ENCODE measurements around the gene CREG1. TPM values are rescaled to one million over a fixed set of nuclear protein-coding genes. Genes with fewer than 3 reads are reported as not detected.

The CREG1 gene
- total RNA-seq, 2 experiments from 2014 or later = 9.7 to 10.0 TPM

DNA sequence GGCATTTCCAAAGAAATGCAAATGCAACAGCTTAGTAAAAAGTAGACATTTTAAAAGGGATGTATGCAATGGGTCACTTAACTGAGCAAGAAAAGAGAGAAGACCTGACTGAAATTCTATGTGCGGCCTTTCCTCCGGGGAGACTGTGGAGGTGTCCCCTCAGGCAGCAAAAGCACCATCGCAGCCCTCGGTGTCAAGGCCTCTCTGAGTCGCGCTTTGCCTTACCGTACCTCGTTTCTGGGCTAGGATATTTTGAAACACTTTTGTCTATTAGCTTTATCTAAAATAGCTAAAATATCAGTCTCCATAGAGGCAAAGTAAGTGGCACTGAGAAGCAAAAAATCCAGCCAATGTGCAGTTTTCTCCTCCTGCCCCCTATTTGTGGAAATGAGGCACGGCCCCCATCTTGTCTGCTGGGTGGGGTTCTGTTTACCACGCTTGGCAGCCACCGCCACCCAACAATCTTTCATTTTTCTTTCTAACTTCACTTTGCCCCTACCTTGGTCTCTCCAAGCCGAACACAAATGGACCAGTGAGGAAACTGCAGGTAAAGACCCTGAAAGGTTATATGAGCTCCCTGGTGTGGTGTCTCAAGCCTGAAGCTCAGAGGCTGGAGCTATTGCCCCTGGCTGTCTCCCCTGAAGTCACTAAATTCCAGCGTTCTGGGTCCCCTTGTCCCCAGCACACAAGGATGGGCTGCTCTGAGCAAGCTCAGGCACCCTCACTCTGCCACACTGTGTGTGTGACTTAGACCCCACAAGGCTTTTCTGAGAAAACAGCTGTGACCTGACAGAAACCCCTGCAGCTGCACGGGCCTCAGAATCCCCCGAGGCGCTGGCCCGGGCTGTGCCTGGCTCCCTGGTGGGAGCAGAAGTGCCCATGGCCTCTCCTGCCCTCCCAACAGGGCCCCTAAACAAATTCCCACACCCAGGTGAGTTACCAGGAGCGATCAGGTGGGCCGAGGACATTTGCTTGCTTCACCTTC lies 36.9 kb downstream of the CREG1 start:
- Mint-ChIP-seq H3K27ac (peak overlapping the region; percentile 100), H3K36me3 (ENCODE audit: low read depth) (peaks cover 62% of the 10 kb centered on the region), H3K4me1 (ENCODE audit: low read depth) (peaks cover 35% of the 10 kb centered on the region), H3K27me3 (no peaks in the 10 kb centered on the region), H3K4me3 (peak overlapping the region; percentile 100), H3K9me3 (no peaks in the 10 kb centered on the region)
- ATAC-seq (peak; percentile 26), DNase-seq (peak; percentile 58)
- ChIA-PET CTCF (interaction anchor here (0.9 to 8.4 kb wide), 14 partner anchors 10 to 296 kb away, joined by 3 to 70 read pairs (median 20); partner anchors contain the start of gene CREG1), POLR2A (interaction anchor here (0.8 to 7.6 kb wide), 23 partner anchors 10 to 297 kb away, joined by 3 to 148 read pairs (median 12); no protein-coding TSS in a partner anchor)
- TF ChIP-seq, protein P1, sequence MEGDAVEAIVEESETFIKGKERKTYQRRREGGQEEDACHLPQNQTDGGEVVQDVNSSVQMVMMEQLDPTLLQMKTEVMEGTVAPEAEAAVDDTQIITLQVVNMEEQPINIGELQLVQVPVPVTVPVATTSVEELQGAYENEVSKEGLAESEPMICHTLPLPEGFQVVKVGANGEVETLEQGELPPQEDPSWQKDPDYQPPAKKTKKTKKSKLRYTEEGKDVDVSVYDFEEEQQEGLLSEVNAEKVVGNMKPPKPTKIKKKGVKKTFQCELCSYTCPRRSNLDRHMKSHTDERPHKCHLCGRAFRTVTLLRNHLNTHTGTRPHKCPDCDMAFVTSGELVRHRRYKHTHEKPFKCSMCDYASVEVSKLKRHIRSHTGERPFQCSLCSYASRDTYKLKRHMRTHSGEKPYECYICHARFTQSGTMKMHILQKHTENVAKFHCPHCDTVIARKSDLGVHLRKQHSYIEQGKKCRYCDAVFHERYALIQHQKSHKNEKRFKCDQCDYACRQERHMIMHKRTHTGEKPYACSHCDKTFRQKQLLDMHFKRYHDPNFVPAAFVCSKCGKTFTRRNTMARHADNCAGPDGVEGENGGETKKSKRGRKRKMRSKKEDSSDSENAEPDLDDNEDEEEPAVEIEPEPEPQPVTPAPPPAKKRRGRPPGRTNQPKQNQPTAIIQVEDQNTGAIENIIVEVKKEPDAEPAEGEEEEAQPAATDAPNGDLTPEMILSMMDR (IDR thresholded peaks at IDR 0.05) = peak; percentile 19
- intact Hi-C loops (cut with micrococcal nuclease) = loop anchor here (2.0 to 10.0 kb wide), 4 partner anchors 16 to 292 kb away; partner anchors contain the start of gene POU2F1

DNA sequence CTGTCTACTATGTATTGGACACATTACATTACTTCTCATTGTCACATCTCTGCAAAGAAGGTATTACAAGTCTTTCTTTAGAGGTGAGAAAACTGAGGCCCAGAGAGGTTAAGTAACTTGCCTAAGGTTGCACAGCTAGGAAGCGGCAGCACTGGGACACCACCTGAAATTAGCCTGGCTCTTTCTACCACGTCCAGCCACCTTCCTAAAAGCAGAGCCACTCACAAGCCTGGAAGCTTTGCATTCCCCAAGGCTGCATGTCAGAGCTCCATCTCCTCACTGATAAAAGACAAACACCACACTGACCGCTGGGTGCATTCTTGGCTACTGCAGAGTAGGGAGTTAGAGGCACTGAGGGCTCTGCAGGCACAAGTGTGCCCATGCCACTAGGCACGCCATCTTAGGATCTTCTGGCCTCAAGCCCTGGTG lies 37.7 kb downstream of the CREG1 start:
- Mint-ChIP-seq H3K27ac (peak overlapping the region; percentile 100), H3K9me3 (no peaks in the 10 kb centered on the region), H3K4me3 (peak overlapping the region; percentile 100), H3K4me1 (ENCODE audit: low read depth) (peaks cover 39% of the 10 kb centered on the region), H3K27me3 (no peaks in the 10 kb centered on the region), H3K36me3 (ENCODE audit: low read depth) (peaks cover 67% of the 10 kb centered on the region)
- intact Hi-C loops (cut with micrococcal nuclease) = loop anchor here (2.0 to 10.0 kb wide), 4 partner anchors 15 to 291 kb away; partner anchors contain the start of gene POU2F1
- ATAC-seq (no peak), DNase-seq (peak; percentile 43)
- ChIA-PET POLR2A (interaction anchor here (0.8 to 7.6 kb wide), 17 partner anchors 9 to 296 kb away, joined by 3 to 148 read pairs (median 14); no protein-coding TSS in a partner anchor), CTCF (interaction anchor here (1.2 to 8.4 kb wide), 9 partner anchors 9 to 75 kb away, joined by 4 to 70 read pairs (median 26); no protein-coding TSS in a partner anchor)
- TF ChIP-seq, protein P1 (IDR thresholded peaks at IDR 0.05) = no peak

DNA sequence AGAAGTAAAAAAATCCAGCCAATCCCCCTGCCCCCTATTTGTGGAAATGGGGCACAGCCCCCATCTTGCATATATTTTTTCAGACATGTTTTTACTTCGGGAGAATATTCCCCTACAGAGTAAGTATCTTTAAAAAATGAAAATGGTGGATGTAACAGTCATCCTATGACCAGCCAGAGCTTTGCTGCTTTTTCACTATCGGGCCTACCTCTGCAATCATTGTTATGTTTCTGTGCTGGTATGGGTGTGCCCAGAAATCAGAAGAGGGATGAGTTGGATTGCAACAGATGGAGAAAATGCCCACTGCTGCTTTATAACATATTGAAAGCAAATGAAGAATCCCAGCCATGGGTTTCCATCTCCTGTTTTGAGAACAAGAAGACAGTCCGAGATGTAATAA lies 38.1 kb downstream of the CREG1 start:
- no peak for DNase-seq
- Mint-ChIP-seq H3K27me3 (no peaks in the 10 kb centered on the region), H3K4me3 (peak overlapping the region; percentile 100), H3K27ac (peak overlapping the region; percentile 100), H3K36me3 (ENCODE audit: low read depth) (peaks cover 71% of the 10 kb centered on the region), H3K4me1 (ENCODE audit: low read depth) (peaks cover 41% of the 10 kb centered on the region), H3K9me3 (no peaks in the 10 kb centered on the region)
- CTCF ChIA-PET = interaction anchor here (0.9 to 8.4 kb wide), 10 partner anchors 9 to 106 kb away, joined by 3 to 70 read pairs (median 24); no protein-coding TSS in a partner anchor
- no peak for ATAC-seq
- POLR2A ChIA-PET = interaction anchor here (0.8 to 7.6 kb wide), 14 partner anchors 8 to 77 kb away, joined by 3 to 148 read pairs (median 14); no protein-coding TSS in a partner anchor
- intact Hi-C loops (cut with micrococcal nuclease) = loop anchor here (5.0 to 10.0 kb wide), 3 partner anchors 33 to 291 kb away; partner anchors contain the start of gene POU2F1
- TF ChIP-seq, protein P1 (IDR thresholded peaks at IDR 0.05) = no peak

DNA sequence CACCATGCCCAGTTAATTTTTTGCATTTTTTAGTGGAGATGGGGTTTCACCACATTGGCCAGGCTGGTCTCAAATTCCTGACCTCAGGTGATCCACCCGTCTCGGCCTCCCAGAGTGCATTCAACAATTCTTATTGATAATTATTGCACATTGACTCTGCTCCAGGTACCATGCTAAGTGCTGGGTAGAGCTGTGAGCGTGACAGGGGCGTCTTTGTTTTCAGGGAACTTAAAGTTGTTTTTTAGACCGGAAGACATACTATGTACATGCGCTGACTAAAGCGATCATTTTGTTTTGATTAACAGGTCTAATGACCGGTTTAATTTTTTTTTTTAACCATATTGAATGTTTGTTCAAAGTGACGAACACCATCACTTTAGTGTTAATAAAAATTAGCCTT lies 39.3 kb downstream of the CREG1 start:
- Mint-ChIP-seq H3K27ac (peak overlapping the region; percentile 100), H3K9me3 (no peaks in the 10 kb centered on the region), H3K4me1 (ENCODE audit: low read depth) (peaks cover 47% of the 10 kb centered on the region), H3K36me3 (ENCODE audit: low read depth) (peaks cover 83% of the 10 kb centered on the region), H3K27me3 (no peaks in the 10 kb centered on the region), H3K4me3 (peak overlapping the region; percentile 100)
- intact Hi-C loops (cut with micrococcal nuclease) = loop anchor here (10.0 kb wide), 1 partner anchor 289 kb away; the partner anchor contains the start of gene POU2F1
- TF ChIP-seq, protein P1 (IDR thresholded peaks at IDR 0.05) = no peak
- no peak for ATAC-seq
- CTCF ChIA-PET = interaction anchor here (0.9 to 8.4 kb wide), 8 partner anchors 8 to 73 kb away, joined by 4 to 70 read pairs (median 24); no protein-coding TSS in a partner anchor
- POLR2A ChIA-PET = interaction anchor here (0.7 to 7.6 kb wide), 13 partner anchors 7 to 67 kb away, joined by 3 to 148 read pairs (median 13); no protein-coding TSS in a partner anchor
- DNase-seq = no peak
